GM18511 (cell line): ENCODE measurements around the gene RERE.
A peak's percentile ranks its signal among the peaks of the same experiment; 100 is the strongest.

ENCODE experiments used
- ATAC-seq: cut with Tn5 transposase; IDR thresholded peaks from one replicate; pipeline ENCODE4 v1.9.1; 2021; ENCODE audit warnings: mild to moderate bottlenecking, moderate library complexity; ENCODE audit not compliant: unreplicated experiment

RERE gene

DNA sequence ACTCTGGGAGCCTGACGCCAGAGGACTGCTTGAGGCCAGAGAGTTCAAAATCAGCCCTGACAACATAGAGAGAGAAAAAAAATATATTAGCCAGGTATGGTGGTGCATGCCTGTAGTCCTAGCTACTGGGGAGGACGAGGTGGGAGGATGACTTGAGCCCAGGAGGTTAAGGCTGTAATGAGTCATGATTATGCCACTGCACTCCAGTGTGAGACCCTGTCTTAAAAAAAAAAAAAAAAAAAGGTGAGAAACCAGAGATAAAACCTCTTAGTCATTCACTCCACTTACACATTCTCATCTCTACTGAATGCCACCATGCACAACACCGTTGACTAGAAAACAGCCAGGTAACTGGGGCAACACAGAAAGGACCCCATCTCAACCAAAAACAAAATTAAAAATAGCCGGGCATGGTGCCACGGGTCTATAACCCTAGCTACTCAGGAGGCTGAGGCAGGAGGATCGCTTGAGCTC is 321.5 kb downstream of the RERE start:
- ATAC-seq: peak; percentile 58

DNA sequence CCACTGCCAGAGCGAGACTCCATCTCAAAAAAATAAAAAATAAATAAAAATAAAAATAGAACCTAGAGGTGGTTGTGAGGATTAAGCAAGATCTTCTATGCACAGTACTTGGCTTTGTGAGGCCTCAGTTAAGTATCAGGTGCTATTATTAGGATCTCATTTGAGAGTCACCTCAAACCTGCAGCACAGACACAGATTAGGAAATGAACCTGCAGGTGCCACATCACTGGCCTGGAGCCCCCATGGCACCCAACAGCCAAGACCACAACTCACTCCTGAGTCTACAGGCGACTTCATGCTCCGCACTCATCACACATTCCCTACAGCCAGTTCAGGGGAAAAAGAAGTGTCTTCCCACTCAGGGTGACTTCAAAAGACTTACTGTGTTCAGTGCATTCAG is 322.8 kb downstream of the RERE start:
- ATAC-seq: no peak

DNA sequence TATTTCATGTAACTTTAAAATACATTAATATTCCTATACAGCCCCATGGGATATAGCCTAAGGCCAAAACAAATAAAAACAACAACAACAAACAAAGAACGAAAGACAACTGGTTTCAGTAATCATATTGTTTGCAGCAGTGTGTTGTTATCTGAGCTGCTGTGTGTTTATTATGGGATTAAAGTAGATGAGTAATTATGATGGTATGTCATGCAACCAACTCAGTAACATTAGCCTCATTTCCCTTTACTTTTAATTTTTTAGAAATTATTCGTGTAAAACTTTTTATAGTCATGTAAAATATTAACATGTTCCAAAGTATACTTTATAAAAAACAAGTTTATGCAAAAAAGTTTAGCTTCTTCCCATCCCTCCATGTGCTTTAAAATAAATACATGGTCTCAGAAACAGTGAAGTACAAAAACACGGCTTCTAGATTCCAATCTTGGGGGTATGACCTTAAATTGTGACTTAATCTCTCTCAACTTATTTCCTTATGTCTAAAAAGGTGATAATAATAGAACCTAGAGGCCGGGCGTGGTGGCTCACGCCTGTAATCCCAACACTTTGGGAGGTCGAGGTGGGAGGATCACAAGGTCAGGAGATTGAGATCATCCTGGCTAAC is 323.4 kb downstream of the RERE start:
- ATAC-seq: no peak

DNA sequence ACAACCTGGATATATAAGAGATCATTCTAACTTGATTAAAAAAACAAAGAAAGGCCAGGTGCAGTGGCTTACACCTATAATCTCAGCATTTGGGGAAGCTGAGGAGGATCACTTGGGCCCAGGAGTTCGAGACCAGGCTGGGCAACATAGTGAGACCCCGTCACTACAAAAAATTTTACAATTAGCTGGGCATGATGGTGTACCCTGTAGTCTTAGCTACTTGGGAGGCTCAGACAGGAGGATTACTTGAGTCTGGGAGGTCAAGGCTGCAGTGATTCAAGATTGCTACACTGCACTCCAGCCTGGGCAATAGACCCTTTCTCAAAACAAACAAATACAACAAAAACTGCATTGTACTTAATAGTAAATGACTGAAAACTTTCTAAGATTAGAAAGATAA is 330.2 kb downstream of the RERE start:
- ATAC-seq: no peak

DNA sequence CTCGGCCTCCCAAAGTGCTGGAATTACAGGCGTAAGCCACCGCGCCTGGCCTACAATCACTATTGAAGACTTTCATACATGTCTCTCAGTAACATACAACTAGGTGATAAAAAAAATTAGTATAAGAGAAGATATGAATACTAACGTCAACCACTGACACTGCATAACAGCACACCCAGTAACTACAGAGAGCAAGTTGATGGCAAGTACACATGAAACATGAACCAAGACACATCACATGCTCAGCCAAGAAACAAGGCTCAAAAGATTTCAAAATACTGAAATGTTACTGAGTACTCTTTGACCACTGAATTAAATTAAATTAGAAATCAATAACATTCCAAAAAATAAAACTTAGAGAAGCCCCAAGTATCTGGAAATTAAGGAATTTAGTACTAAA is 331.4 kb downstream of the RERE start:
- ATAC-seq: no peak

DNA sequence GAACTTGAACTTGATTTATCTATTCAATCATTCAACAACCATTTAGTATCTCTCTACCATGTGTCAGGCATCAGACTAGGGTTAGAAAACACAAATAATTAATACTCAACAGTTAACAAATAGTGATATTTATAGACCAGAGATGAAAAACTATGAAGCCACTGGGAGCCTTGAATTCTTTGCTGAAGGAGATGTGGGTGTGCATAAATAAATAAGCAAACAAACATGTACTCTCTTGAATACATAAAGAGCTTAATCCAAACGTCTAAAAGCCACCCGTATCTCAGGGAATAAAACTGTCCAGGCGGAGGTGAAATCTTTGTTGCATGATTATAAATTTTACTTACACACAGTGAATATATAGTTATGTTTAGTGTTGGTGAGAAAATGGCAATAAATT is 333.9 kb downstream of the RERE start:
- ATAC-seq: no peak

DNA sequence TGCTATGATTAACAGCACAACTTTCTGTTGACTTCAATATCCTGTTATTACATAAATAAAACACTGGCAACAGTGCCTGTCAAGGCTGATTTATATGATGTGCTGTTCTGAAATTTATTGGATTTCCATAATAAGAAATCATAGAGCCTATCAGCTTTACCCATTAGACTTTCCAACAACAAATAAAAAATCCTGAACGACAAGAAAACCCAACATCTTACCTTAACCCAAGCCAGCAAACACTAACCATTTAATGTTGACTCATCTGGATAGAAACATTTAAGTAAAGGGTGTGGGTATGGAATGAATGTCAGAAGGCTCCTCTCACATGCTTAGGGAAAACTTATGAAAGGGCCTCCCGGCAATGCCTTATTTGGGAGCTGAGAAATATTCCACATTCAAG is 334.5 kb downstream of the RERE start:
- no peak for ATAC-seq

DNA sequence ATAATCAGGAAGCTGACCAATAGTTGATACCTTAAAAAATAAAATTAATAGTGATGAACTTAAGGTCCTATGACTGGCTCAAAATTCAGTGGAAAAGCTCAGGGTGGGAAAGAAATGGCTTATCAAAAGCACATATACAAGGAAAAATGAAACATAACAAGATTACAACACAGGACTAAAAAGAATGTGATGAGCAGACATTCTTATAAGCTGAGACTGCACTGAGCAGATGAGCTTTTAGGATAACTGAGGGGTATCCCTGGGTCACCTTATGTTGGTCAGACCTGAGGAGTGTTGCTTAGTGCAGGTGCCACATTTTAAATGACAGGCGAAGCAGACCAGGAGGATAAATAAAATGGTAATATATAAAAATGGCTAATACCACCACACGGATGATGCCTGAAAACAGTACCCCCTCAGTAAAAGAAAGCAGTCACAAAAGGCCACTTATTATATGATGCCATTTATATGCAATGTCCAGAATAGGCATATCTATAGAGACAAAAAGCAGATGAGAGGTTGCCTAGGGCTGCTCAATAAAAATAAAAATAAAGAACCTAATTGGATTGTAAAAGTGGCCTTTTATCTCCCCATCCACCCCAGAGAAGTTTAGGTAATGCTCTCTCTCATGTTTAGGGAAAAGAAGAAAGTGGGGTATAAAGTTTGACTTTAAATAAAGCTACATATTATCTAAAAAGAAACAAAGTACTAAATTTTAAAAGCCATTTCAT is 335.6 kb downstream of the RERE start:
- no peak for ATAC-seq

DNA sequence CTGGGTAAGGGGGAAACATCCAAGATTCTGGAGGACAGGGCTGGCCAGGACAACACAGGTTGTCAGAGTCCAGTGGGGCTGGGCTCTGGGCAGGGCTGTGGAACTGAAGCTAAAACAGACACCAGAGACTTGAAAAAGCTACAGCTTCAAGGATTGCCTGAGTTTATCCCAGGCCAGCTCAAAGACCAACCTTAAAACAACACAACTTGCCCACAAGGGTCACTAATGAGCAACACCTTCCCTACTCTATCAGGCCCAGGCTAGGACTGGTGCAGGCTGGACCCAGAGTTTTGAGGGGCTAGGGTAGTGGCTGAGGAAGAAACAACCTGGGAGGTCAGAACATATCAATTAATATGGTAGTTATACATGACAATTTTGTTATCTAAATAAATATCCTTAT is 338.9 kb downstream of the RERE start:
- ATAC-seq: no peak

DNA sequence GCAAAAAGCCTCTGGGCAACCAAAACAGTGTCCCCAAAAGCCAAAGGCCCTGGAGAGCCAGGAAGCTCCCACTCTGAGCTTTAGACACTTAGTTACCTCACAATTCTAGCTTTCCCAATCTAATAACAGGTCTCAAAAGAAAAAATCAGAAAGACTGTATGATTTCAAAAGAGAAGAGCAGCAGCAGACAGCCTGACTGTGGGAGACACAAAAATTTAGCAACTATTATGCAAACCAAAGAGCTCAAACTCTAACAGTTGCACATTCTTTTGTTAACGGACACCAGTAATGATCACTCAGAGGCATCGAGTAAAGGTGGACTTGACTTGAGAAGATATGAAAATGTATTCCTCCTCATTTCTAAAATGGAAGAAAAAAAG is 339.5 kb downstream of the RERE start:
- no peak for ATAC-seq

DNA sequence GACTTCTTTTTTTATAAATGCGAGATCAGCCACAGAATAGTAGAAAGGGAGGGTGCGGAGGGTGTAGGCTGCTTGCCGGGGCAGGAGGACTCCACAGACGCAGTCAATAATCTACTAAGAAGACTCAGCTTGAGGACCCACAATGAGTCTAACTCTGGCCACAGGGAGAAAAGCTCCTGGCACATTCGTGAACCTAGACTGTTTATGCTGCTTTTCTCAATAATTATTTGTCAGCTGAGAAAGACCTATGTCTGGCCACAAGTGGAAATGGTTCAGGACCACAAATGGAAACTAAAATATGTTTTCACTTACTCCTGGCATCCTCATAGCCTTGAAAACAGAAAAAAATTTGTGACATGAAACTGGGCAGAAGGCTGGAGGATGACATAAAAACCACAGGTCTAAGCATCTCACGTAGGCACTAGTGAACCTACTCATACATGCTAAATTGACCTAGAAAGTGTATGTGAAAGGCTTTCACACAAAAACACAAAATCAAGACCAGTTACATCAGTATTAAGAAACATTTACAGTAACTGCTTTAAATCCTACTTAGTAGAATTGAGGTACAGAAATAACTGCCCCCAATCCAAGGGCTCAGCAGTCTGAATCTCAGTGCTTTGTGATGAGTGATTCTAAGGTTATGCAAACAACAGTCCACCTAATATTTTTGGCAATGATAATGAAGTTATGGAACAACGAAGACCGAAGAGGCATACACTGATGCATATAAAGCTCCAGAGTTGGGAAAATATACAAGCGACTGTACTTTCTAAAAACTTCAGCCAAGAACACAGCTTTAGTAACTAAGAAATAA is 340.1 kb downstream of the RERE start:
- ATAC-seq: peak; percentile 80

DNA sequence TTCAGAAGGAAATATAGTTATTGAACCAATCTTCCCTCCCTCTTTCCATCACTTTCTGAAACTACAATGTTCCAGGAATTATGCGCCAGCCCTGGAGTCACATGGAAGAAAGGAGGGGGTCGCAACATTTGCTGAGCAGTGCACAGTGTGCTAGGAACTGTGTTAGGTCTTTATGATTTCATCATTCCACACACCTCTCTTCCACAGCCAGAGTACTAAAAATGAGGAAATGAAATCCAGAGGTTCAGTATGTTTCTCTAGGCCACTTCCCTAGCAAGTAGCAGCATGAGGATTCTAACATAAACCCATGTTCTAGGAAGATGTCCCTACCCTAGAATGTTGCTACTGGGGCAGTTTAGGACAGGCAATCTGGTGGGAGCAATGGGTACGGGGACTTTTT is 341.4 kb downstream of the RERE start:
- no peak for ATAC-seq

DNA sequence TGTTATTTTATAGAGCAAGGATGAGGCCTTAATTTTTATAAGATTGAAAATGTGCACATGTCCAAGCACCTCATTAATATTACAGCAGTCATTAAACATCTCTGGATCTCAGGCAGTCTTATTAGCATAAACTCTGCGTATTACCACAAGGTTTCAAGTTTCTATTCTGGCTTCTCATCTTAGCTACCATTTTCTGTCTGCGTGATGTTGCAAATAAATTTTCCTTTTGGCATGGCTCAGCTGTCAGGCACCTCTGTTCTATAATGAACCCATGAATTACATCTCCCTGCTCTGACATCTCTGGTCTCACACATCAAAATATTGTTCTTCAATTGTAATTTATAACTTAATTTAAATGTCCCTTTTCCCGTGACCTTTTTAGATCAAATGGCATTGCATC is 343.1 kb downstream of the RERE start:
- no peak for ATAC-seq

DNA sequence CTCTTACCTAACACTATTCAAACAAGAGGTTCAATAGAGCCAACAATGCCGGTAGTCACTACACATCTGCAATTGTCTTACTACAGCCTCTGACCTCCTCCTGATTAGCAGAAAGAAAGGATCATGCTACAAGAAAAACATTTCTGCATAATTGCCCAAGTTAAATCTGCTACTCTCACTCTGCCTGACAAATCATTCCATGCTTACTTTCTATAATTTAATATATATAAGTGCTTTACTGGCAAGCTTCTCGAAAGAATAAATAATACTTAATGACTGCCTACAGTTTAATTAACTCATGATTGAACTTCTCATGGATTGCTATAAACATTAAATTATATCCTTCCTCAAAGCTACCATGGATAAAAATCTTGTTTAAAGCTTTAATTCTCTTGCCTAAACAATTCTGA is 343.5 kb downstream of the RERE start:
- no peak for ATAC-seq

DNA sequence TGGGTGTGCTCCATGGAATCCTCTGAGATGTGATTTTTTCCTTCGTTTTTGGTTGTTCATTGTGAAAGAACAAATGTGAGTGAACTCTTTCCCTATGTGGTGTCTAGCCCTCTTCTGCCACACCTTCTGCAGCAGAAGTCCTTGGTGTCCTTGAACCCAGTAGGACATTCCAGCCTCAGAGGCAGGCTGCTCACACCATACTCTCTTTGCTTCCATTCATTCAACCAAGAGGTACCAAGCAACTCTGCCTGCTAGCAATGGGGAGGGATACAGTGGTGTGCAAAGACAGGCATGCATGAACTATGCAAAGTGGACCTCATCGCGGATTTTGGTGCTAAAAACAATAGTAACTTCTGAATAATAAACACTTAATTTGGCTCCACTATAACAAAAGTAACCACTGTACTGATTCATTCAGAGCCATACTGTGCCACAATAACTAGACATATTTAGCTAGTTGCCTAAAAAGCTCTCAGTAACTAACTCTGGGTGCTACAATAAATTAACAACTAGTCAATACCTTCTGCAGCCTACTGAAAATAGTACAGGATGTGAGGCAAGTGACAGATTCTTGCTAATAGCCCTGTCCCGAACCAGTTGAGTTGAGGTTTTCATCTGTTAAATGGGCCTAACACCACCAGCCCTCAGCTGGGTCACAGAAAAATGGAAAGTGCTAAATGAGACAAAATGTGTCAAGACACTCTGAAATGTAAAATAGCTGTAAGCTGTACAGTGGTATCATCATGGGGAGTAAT is 344.1 kb downstream of the RERE start:
- ATAC-seq: no peak

DNA sequence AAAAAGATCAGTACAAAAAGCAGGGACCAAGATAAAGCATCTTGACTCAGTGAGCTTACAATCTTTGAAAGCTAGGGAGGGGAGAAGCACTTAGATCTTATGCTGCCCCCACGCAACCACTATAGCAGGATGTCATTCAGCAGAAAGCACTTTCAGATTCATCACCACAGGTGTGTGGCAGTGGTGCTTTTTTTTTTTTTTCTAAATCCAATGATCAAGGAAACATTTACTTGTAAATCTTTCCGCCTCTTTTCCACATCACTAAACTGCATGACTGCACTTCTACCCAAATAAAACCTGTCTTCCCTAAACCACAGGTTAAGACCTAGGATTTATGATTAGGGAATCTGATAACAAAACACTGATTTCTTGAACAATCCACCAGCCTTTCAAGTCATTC is 344.8 kb downstream of the RERE start:
- no peak for ATAC-seq

DNA sequence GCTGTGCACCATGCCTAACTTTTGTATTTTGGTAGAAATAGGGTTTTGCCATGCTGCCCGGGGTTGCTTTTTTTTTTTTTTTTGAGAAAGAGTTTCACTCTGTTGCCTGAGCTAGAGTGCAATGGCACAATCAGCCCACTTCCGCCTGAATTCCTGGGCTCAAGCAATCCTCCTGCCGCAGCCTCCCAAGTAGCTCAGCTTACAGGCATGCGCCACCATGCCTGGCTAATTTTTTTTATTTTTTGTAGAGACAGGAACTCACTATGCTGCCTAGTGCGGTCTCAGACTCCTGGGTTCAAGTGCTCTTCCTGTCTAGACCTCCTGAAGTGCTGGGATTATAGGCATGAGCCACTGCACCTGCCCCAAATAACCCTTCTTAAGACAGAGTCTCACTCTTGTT is 346.0 kb downstream of the RERE start:
- ATAC-seq: no peak

DNA sequence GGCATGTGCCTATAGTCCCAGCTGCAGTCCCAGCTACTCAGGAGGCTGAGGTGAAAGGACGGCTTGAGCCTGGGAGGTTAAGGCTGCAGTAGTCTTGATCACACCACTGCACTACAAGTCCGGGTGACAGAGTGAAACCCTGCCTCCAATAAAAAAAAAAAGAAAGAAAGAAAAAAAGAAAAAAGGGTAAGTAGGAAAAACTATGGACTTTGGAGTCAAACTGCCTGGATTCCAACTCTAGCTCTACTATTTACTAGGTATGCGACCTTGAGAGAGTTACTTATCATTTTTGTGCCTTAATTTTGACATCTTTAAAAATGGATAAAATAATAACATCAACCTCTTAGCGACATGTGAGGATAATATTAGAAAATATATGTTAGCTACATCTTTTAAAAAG is 348.7 kb downstream of the RERE start:
- no peak for ATAC-seq

DNA sequence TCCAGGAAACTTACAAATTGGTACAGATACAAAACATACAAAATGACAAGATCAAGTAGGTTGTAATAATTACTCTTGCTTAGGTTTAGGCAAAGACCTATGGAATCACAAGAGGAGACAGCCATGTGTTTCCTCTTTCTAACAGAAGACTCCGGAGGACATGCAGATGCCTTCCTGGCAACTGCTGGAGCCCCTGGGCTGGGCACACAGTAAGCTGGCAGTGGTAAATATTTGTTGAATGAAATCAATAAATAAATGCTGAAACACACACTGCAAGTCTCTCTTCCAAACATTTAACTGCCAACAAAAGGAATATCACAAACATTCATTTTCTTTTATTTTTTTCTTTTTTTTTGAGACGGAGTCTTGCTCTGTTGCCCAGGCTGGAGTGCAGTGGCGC is 350.1 kb downstream of the RERE start:
- no peak for ATAC-seq

DNA sequence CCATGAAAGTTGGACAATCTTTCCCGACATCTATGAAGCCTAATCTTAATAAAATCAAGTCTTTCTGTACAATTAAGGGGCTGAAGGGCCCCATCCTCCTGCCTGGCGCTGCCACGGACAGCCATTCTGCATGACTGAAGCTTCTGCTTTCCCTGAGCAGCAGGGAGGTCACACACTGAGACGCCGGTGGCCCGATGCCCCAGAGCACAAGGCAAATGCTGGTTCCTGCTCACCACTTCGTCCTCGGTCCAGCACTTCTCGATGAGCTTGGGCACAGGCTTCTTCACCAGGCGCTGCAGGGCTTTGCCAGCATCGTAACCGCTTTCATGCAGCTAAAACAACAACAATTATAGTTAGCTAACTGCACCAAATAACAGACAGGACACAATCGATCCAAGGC is 351.7 kb downstream of the RERE start:
- ATAC-seq: no peak

DNA sequence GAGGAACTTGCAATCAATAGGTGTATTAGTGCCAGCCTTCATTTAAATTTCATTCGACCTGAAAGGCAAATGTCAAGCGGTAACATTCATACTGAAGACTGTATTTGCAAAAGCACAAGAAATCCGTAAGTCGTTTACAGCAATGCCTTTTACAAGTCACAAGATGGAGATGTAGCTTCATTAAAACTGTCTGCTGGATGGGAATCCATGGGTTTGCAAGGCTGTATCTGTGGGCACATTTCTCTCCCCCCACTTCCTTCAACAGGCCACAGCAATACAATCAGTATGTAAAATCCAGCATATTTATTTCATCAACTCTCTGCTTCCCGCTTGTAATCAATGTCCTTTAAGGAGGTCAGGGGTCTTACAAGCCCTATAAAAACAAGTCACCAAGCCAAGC is 352.4 kb downstream of the RERE start:
- no peak for ATAC-seq
